ENCODE results near the gene ZNF490.
"Not testable (repeated sequence)": the region's sequence is repeated elsewhere in the genome, so short reads cannot be mapped to it uniquely, and the experiment has no call there.

ZNF490 gene

DNA sequence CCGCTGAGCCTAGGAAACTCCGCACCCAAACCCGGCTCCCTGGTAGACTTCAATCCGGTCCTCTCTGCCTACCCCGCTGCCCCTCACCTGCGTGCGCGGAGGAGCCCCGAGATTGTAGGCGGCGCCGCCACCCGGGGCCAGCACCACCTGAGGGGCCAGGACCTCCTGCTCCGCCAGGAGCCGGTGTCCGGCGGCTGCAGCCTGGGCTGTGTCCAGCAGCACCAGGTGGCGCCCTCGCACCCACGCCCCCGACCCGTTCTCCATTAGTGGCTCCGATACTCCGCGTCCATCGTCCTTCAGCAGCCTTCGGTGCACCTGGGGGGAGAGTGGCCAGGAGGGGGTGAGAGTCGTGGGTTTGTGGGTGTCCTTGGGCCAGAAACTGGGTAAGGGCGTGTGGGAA lies 37.5 kb upstream of the ZNF490 start:
- peaks cover 0 to 10% (median 3%) of the 10 kb centered on the region in 4 experiments for H3K4me1 ChIP-seq (ENCODE audit: control extremely low read depth in 1 of 4, control insufficient read depth in 4 of 4, insufficient read depth in 4 of 4, low read length in 3 of 4)
- H3K27me3 ChIP-seq (replicated peaks in 2 of 5; ENCODE audit: control insufficient read depth in 4 of 5, insufficient read depth in 5 of 5, low read length in 4 of 5) = no peaks in the 10 kb centered on the region
- 40% methylated on average over 26 of the region's 29 CpGs for WGBS (ENCODE audit: insufficient coverage)
- POLR2A ChIA-PET = interaction anchor here (1.4 kb wide), 1 partner anchor 17 kb away, joined by 3 read pairs; no protein-coding TSS in a partner anchor
- no peak for DNase-seq
- H3K9me3 ChIP-seq (ENCODE audit: control extremely low read depth in 1 of 5, control insufficient read depth in 4 of 5, insufficient read depth in 2 of 5, low read depth in 1 of 5, low read length in 4 of 5) = no peaks in the 10 kb centered on the region
- peaks cover 0 to 46% (median 13%) of the 10 kb centered on the region in 4 experiments for H3K36me3 ChIP-seq (ENCODE audit: control insufficient read depth in 4 of 4, insufficient read depth in 4 of 4, low read length in 3 of 4)
- H3K4me3 ChIP-seq (ENCODE audit: control insufficient read depth in 1 of 7, extremely low read depth in 1 of 7, insufficient read depth in 4 of 7, low read depth in 2 of 7, low read length in 6 of 7) = peak overlapping the region in 4 of 7 experiments; percentile 10 to 67 (median 49)
- CTCF ChIA-PET = interaction anchor here (1.1 kb wide), 1 partner anchor 30 kb away, joined by 3 read pairs; no protein-coding TSS in a partner anchor
- no peak overlapping the region for H3K27ac ChIP-seq (ENCODE audit: insufficient read depth in 1 of 2, low read depth in 1 of 2, low read length in 2 of 2, poor library complexity in 1 of 2, severe bottlenecking in 2 of 2)

DNA sequence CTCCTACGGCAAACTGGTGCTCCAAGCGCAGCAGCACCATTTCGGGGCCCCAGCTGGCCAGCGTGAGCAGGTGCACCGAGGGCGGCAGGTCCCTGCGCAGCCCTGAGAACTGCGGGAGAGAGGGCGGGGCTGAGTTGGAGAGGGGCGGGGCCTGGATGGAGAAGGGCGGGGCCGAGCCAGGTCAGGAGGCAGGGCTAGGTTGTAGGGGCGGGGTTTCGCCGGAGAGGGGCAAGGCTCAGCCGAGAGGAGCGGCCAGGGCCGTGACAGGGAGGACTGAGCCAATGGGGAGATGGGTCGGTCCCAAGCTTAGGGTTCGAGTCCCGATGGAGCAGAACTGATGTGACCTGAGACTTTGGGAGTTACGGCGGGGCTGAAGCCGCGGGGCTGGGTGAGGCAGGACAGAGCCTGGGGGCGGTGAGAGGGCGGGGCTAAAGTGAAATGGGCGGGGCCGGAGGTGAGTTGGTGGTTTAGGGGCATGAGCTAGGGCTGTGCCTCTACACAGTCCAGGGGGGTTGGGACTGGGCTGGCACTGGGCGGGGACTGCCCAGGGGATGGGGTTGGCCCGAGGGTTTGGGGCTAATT lies 37.0 kb upstream of the ZNF490 start:
- ChIA-PET POLR2A (interaction anchor here (0.6 to 1.4 kb wide), 2 partner anchors 18 to 376 kb away, joined by 3 read pairs; no protein-coding TSS in a partner anchor), CTCF (interaction anchor here (1.1 kb wide), 1 partner anchor 29 kb away, joined by 3 read pairs; no protein-coding TSS in a partner anchor)
- WGBS (ENCODE audit: insufficient coverage) = 43% methylated on average over 22 of the region's 31 CpGs
- H3K9me3 ChIP-seq (ENCODE audit: control extremely low read depth in 1 of 5, control insufficient read depth in 4 of 5, insufficient read depth in 2 of 5, low read depth in 1 of 5, low read length in 4 of 5) = no peaks in the 10 kb centered on the region
- no peak overlapping the region for H3K27ac ChIP-seq (ENCODE audit: insufficient read depth in 1 of 2, low read depth in 1 of 2, low read length in 2 of 2, poor library complexity in 1 of 2, severe bottlenecking in 2 of 2)
- no peaks in the 10 kb centered on the region for H3K27me3 ChIP-seq (replicated peaks in 2 of 5; ENCODE audit: control insufficient read depth in 4 of 5, insufficient read depth in 5 of 5, low read length in 4 of 5)
- H3K36me3 ChIP-seq (ENCODE audit: control insufficient read depth in 4 of 4, insufficient read depth in 4 of 4, low read length in 3 of 4) = peaks cover 0 to 46% (median 13%) of the 10 kb centered on the region in 4 experiments
- H3K4me1 ChIP-seq (ENCODE audit: control extremely low read depth in 1 of 4, control insufficient read depth in 4 of 4, insufficient read depth in 4 of 4, low read length in 3 of 4) = peaks cover 0 to 10% (median 3%) of the 10 kb centered on the region in 4 experiments
- DNase-seq = peak in 2 of 3 donors; percentile 67 to 69
- H3K4me3 ChIP-seq (ENCODE audit: control insufficient read depth in 1 of 7, extremely low read depth in 1 of 7, insufficient read depth in 4 of 7, low read depth in 2 of 7, low read length in 6 of 7) = peak overlapping the region in 4 of 7 experiments; percentile 10 to 67 (median 49)

DNA sequence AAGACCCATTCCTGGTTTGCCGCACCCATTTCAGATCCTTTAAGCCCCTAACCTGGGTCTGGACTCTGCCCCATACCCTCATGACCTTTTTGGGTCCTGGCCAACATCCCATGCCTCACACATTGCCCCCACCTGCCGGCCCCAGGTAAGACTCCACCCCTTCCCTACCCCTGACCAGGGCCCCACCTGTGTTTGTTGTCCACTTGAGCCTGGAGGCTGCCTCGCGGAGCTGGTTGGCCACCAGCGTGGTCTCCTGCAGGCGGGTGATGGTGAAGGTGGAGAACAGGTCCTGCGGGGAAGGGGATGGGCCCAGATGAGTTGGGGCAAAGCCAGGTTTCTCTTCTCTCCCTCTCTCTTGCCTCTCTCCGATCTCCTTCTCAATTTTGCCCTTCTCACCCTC lies 36.4 kb upstream of the ZNF490 start:
- POLR2A ChIA-PET = no interaction called here
- H3K36me3 ChIP-seq (ENCODE audit: control insufficient read depth in 4 of 4, insufficient read depth in 4 of 4, low read length in 3 of 4) = peaks cover 0 to 43% (median 12%) of the 10 kb centered on the region in 4 experiments
- H3K4me1 ChIP-seq (ENCODE audit: control extremely low read depth in 1 of 4, control insufficient read depth in 4 of 4, insufficient read depth in 4 of 4, low read length in 3 of 4) = peaks cover 0 to 10% (median 3%) of the 10 kb centered on the region in 4 experiments
- H3K9me3 ChIP-seq (ENCODE audit: control extremely low read depth in 1 of 5, control insufficient read depth in 4 of 5, insufficient read depth in 2 of 5, low read depth in 1 of 5, low read length in 4 of 5) = no peaks in the 10 kb centered on the region
- WGBS (ENCODE audit: insufficient coverage) = 97% methylated on average over 5 of the region's 8 CpGs
- DNase-seq = no peak
- no peak overlapping the region for H3K4me3 ChIP-seq (ENCODE audit: control insufficient read depth in 1 of 7, extremely low read depth in 1 of 7, insufficient read depth in 4 of 7, low read depth in 2 of 7, low read length in 6 of 7)
- CTCF ChIA-PET = interaction anchor here (1.1 kb wide), 1 partner anchor 29 kb away, joined by 3 read pairs; no protein-coding TSS in a partner anchor
- no peaks in the 10 kb centered on the region for H3K27me3 ChIP-seq (replicated peaks in 2 of 5; ENCODE audit: control insufficient read depth in 4 of 5, insufficient read depth in 5 of 5, low read length in 4 of 5)
- no peak overlapping the region for H3K27ac ChIP-seq (ENCODE audit: insufficient read depth in 1 of 2, low read depth in 1 of 2, low read length in 2 of 2, poor library complexity in 1 of 2, severe bottlenecking in 2 of 2)

DNA sequence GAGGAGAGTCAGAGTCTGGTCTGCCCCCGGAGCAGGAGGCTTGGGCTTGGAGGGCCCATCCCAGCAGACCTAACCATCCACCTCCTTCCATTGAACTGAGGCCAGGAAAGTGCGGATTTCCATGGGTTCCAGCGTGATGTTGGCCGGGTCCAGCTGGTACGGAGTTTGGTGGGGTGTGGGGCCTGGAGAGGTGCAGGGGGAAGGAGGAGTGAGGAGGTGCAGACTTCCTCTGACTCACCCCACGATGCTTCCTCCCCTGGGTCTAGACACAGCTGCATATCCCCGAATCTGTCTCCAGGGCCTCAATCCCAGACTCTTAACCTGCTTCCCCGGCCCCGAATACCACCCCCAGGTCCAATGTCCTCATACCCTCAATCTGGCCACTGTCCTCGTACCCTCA lies 35.9 kb upstream of the ZNF490 start:
- Histone ChIP-seq H3K4me1 (ENCODE audit: control extremely low read depth in 1 of 4, control insufficient read depth in 4 of 4, insufficient read depth in 4 of 4, low read length in 3 of 4) (peaks cover 0 to 10% (median 3%) of the 10 kb centered on the region in 4 experiments), H3K4me3 (ENCODE audit: control insufficient read depth in 1 of 7, extremely low read depth in 1 of 7, insufficient read depth in 4 of 7, low read depth in 2 of 7, low read length in 6 of 7) (no peak overlapping the region), H3K27me3 (replicated peaks in 2 of 5; ENCODE audit: control insufficient read depth in 4 of 5, insufficient read depth in 5 of 5, low read length in 4 of 5) (no peaks in the 10 kb centered on the region), H3K27ac (ENCODE audit: insufficient read depth in 1 of 2, low read depth in 1 of 2, low read length in 2 of 2, poor library complexity in 1 of 2, severe bottlenecking in 2 of 2) (no peak overlapping the region), H3K9me3 (ENCODE audit: control extremely low read depth in 1 of 5, control insufficient read depth in 4 of 5, insufficient read depth in 2 of 5, low read depth in 1 of 5, low read length in 4 of 5) (no peaks in the 10 kb centered on the region), H3K36me3 (ENCODE audit: control insufficient read depth in 4 of 4, insufficient read depth in 4 of 4, low read length in 3 of 4) (peaks cover 0 to 38% (median 7%) of the 10 kb centered on the region in 4 experiments)
- ChIA-PET CTCF (no interaction called here), POLR2A (no interaction called here)
- DNase-seq = no peak
- WGBS (ENCODE audit: insufficient coverage) = 98% methylated on average over 6 of the region's 10 CpGs

DNA sequence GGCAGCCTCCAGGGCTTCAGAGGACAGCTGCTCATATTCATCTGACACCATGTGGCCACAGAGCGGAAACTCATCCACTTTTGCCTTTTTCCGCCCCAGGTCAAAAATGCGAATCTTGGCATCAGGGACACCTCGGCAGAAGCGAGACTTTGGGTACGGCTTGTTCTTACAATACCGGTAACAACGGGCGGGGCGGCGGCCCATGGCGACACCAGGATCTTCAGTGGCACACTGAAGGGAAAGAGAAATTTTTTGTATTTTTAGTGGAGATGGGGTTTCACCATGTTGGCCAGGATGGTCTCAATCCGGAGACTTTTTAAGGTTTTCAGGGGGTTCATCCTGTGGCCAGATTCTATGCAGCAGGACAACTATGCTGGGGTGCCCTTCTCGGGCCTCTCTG lies 33.1 kb upstream of the ZNF490 start:
- POLR2A ChIA-PET; H3K27me3 ChIP-seq (replicated peaks in 2 of 5; ENCODE audit: control insufficient read depth in 4 of 5, insufficient read depth in 5 of 5, low read length in 4 of 5); H3K9me3 ChIP-seq (ENCODE audit: control extremely low read depth in 1 of 5, control insufficient read depth in 4 of 5, insufficient read depth in 2 of 5, low read depth in 1 of 5, low read length in 4 of 5); H3K4me3 ChIP-seq (ENCODE audit: control insufficient read depth in 1 of 7, extremely low read depth in 1 of 7, insufficient read depth in 4 of 7, low read depth in 2 of 7, low read length in 6 of 7); CTCF ChIA-PET; H3K27ac ChIP-seq (ENCODE audit: insufficient read depth in 1 of 2, low read depth in 1 of 2, low read length in 2 of 2, poor library complexity in 1 of 2, severe bottlenecking in 2 of 2); DNase-seq: not testable (repeated sequence)
- H3K4me1 ChIP-seq (ENCODE audit: control extremely low read depth in 1 of 4, control insufficient read depth in 4 of 4, insufficient read depth in 4 of 4, low read length in 3 of 4) = peaks cover 0 to 18% (median 12%) of the 10 kb centered on the region in 4 experiments
- H3K36me3 ChIP-seq (ENCODE audit: control insufficient read depth in 4 of 4, insufficient read depth in 4 of 4, low read length in 3 of 4) = peaks cover 0 to 23% (median under 1%) of the 10 kb centered on the region in 4 experiments
- WGBS (ENCODE audit: insufficient coverage) = 98% methylated on average over 7 of the region's 14 CpGs

DNA sequence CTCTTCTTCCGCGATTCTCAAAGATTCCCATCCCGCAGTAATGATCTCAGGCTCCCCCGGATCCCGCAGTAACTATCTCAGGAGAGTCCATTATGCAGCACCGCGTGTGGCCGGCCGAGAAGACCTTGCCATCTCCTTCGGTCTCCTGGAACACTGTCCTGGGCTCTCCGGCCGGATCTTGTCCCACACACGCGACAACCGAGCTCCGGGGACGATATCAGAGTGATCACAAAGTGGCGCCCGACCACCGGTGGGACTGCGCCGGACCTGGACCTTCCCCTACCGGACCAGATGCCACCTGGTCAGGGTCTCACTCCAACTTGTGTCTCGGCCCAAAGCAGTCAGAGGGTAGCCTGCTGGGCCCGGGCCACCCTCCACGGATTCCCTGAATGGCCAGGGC lies 31.9 kb upstream of the ZNF490 start:
- 98% methylated on average over 26 of the region's 26 CpGs for WGBS (ENCODE audit: insufficient coverage)
- ChIA-PET CTCF (interaction anchor here (0.7 to 1.6 kb wide), 2 partner anchors 13 to 29 kb away, joined by 3 read pairs; no protein-coding TSS in a partner anchor), POLR2A (interaction anchor here (0.6 kb wide), 1 partner anchor 225 kb away, joined by 3 read pairs; no protein-coding TSS in a partner anchor)
- H3K9me3 ChIP-seq (ENCODE audit: control extremely low read depth in 1 of 5, control insufficient read depth in 4 of 5, insufficient read depth in 2 of 5, low read depth in 1 of 5, low read length in 4 of 5) = no peaks in the 10 kb centered on the region
- DNase-seq = no peak
- peaks cover 0 to 11% (median 8%) of the 10 kb centered on the region in 4 experiments for H3K4me1 ChIP-seq (ENCODE audit: control extremely low read depth in 1 of 4, control insufficient read depth in 4 of 4, insufficient read depth in 4 of 4, low read length in 3 of 4)
- H3K27me3 ChIP-seq (replicated peaks in 2 of 5; ENCODE audit: control insufficient read depth in 4 of 5, insufficient read depth in 5 of 5, low read length in 4 of 5) = no peaks in the 10 kb centered on the region
- no peak overlapping the region for H3K27ac ChIP-seq (ENCODE audit: insufficient read depth in 1 of 2, low read depth in 1 of 2, low read length in 2 of 2, poor library complexity in 1 of 2, severe bottlenecking in 2 of 2)
- peaks cover 0 to 20% (median under 1%) of the 10 kb centered on the region in 4 experiments for H3K36me3 ChIP-seq (ENCODE audit: control insufficient read depth in 4 of 4, insufficient read depth in 4 of 4, low read length in 3 of 4)
- H3K4me3 ChIP-seq (ENCODE audit: control insufficient read depth in 1 of 7, extremely low read depth in 1 of 7, insufficient read depth in 4 of 7, low read depth in 2 of 7, low read length in 6 of 7) = no peak overlapping the region

DNA sequence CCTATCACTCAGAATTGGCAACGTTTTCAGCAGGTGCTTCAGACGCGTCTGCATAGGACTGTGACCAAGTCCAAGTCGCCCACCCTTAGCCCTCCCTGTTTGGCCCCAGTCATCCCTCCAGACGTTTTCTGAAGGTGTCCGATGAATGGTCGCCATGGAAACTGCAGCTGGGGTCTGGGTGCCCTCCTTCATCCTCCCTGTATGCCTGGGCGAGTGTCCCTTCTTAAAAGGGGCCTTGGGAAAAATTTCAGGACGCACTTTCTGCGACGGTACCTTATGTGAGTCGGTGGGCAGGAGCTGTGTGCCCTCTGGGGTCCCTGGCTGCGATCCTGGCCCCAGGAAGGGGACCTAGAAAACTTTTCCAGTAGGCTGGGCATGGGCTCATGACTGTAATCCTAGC lies 30.8 kb upstream of the ZNF490 start:
- DNase-seq = no peak
- Histone ChIP-seq H3K36me3 (ENCODE audit: control insufficient read depth in 4 of 4, insufficient read depth in 4 of 4, low read length in 3 of 4) (peaks cover 0 to 15% (median 0%) of the 10 kb centered on the region in 4 experiments), H3K27me3 (replicated peaks in 2 of 5; ENCODE audit: control insufficient read depth in 4 of 5, insufficient read depth in 5 of 5, low read length in 4 of 5) (no peaks in the 10 kb centered on the region), H3K4me3 (ENCODE audit: control insufficient read depth in 1 of 7, extremely low read depth in 1 of 7, insufficient read depth in 4 of 7, low read depth in 2 of 7, low read length in 6 of 7) (no peak overlapping the region), H3K27ac (ENCODE audit: insufficient read depth in 1 of 2, low read depth in 1 of 2, low read length in 2 of 2, poor library complexity in 1 of 2, severe bottlenecking in 2 of 2) (no peak overlapping the region), H3K9me3 (ENCODE audit: control extremely low read depth in 1 of 5, control insufficient read depth in 4 of 5, insufficient read depth in 2 of 5, low read depth in 1 of 5, low read length in 4 of 5) (no peaks in the 10 kb centered on the region), H3K4me1 (ENCODE audit: control extremely low read depth in 1 of 4, control insufficient read depth in 4 of 4, insufficient read depth in 4 of 4, low read length in 3 of 4) (peaks cover 0 to 11% (median 8%) of the 10 kb centered on the region in 4 experiments)
- POLR2A ChIA-PET = interaction anchor here (2.1 kb wide), 1 partner anchor 24 kb away, joined by 8 read pairs; the partner anchor contains the start of genes MAN2B1 and WDR83
- WGBS (ENCODE audit: insufficient coverage) = 91% methylated on average over 13 of the region's 13 CpGs
- CTCF ChIA-PET = interaction anchor here (1.6 kb wide), 1 partner anchor 14 kb away, joined by 3 read pairs; no protein-coding TSS in a partner anchor

Data from common myeloid progenitor, CD34-positive (primary cell).